SJCRH30 (cell line): Measurements from ENCODE around the gene ITGA1. TPM values are rescaled to one million over a fixed set of nuclear protein-coding genes. Genes with fewer than 3 reads are reported as not detected.
"Not testable (repeated sequence)": the region's sequence is repeated elsewhere in the genome, so short reads cannot be mapped to it uniquely, and the experiment has no call there.

Experiments used
- DNase-seq, 2 experiments: peaks; one replicate each; pipeline ENCODE4 v3.0.0-alpha.2; 2015 to 2020
- H3K27ac ChIP-seq: fragments of 250-450 bp; sonication (Bioruptor Pico); 2 replicates; pipeline ENCODE4 v1.5.1; 2020; ENCODE audit warnings: mild to moderate bottlenecking, moderate library complexity
- H3K27me3 ChIP-seq: fragments of 250-450 bp; sonication (Bioruptor Pico); 2 replicates; pipeline ENCODE4 v1.5.1; 2020; ENCODE audit warnings: mild to moderate bottlenecking, moderate library complexity
- H3K36me3 ChIP-seq: fragments of 250-450 bp; sonication (Bioruptor Pico); 2 replicates; pipeline ENCODE4 v1.5.1; 2020; ENCODE audit warnings: mild to moderate bottlenecking, moderate library complexity
- H3K4me1 ChIP-seq: fragments of 250-450 bp; sonication (Bioruptor Pico); 2 replicates; pipeline ENCODE4 v1.5.1; 2020; ENCODE audit warnings: mild to moderate bottlenecking, moderate library complexity
- H3K4me3 ChIP-seq: fragments of 250-450 bp; sonication (Bioruptor Pico); 2 replicates; pipeline ENCODE4 v1.5.1; 2020; ENCODE audit warnings: mild to moderate bottlenecking, moderate library complexity
- H3K9me3 ChIP-seq: fragments of 250-450 bp; sonication (Bioruptor Pico); replicated peaks from 2 replicates; pipeline ENCODE4 v1.5.1; 2020; ENCODE audit warnings: mild to moderate bottlenecking, moderate library complexity
- total RNA-seq: library from RNA; depleted of rRNA; stranded (reverse); fragments of >200 nt; shearing (Covaris generic); gene quantifications from 2 replicates; pipeline ENCODE4 v1.2.3, GENCODE V29; 2014

ITGA1 gene
- total RNA-seq, 1 experiment from 2014 or later, result 9.9 TPM

- Histone ChIP-seq H3K27ac (no peak overlapping the region), H3K4me1 (peaks cover 11% of the 10 kb centered on the region), H3K4me3 (no peak overlapping the region), H3K36me3 (no peaks in the 10 kb centered on the region), H3K9me3 (no peaks in the 10 kb centered on the region), H3K27me3 (no peaks in the 10 kb centered on the region)
- DNase-seq, result no peak
These were observed 30.6 kb downstream of the ITGA1 start for GRCh38 chr5:52818360-52818759.

DNA sequence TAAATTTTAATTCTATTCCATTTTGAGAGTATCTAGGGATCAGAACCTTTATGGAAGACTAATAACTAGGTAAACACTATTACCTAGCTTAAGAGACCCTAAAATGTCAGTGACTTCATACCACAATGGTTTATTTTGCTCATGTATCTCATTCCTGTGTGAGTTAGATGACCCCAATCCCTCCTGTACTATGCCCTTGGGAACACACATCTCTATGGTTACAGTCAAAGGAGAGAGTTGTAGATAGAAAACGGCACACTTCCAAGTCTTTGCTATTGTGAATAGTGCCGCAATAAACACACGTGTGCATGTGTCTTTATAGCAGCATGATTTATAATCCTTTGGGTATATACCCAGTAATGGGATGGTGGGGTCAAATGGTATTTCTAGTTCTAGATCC, 31.1 kb downstream of the ITGA1 start:
- H3K4me3 ChIP-seq, H3K9me3 ChIP-seq, H3K27ac ChIP-seq, H3K36me3 ChIP-seq, H3K27me3 ChIP-seq, DNase-seq: not testable (repeated sequence)
- peaks cover 13% of the 10 kb centered on the region for H3K4me1 ChIP-seq

DNA sequence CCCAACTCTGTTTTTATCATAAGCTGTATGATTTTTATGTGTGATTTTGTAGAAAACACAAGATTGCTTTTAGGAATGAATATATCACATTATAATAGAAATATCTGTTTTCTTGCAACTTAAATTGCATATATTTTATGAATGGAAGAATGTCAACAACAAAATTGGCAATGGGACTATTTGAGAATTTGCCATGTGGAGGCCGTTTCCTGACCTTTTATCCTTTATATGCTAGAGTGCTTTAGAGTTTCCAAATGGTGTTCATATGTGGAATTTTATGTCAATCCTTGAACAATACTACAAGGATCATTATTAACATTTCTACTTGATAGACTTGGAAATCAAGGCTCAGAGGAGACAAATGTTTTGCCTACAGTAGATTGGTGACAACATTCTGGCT, 34.2 kb downstream of the ITGA1 start:
- Histone ChIP-seq H3K4me3 (no peak overlapping the region), H3K36me3 (no peaks in the 10 kb centered on the region), H3K27me3 (no peaks in the 10 kb centered on the region), H3K9me3 (no peaks in the 10 kb centered on the region), H3K27ac (no peak overlapping the region), H3K4me1 (peaks cover 9% of the 10 kb centered on the region)
- no peak for DNase-seq

- H3K36me3 ChIP-seq, result no peaks in the 10 kb centered on the region
- DNase-seq, result peak; percentile 22 to 45
- H3K4me1 ChIP-seq, result peaks cover 7% of the 10 kb centered on the region; the same call in 1 of the 2 replicates
- no peak overlapping the region for H3K4me3 ChIP-seq
- no peak overlapping the region for H3K27ac ChIP-seq
- H3K9me3 ChIP-seq, result no peaks in the 10 kb centered on the region
- no peaks in the 10 kb centered on the region for H3K27me3 ChIP-seq
These were observed 34.7 kb downstream of the ITGA1 start for GRCh38 chr5:52822437-52822836.

DNA sequence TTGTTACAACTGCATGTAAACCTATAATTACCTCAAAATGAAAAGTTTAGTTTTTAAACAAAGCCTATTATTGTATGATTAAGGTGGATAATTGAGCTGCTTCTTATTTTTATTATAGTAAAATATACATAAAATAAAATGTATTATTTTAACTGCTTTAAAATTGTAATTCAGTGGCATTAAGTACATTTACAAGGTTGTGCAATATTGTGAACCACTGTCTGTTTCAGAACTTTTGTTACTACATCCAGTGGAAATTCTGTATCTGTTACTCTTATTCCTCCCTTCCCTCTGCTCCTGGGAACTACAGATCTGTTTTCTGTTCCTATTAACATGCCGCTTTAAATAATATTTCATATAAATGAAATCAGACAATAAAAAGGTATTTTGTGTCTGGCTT, 37.1 kb downstream of the ITGA1 start:
- Histone ChIP-seq H3K4me3 (no peak overlapping the region), H3K27me3 (no peaks in the 10 kb centered on the region), H3K27ac (no peak overlapping the region), H3K9me3 (0 out of 2 replicates have a peak, but pooled peaks cover 4% of the 10 kb centered on the region), H3K4me1 (0 out of 2 replicates have a peak, but pooled peaks cover 2% of the 10 kb centered on the region), H3K36me3 (no peaks in the 10 kb centered on the region)
- DNase-seq, result no peak

GRCh38 chr5:52825826-52826225, 38.1 kb downstream of the ITGA1 start:
- no peaks in the 10 kb centered on the region for H3K36me3 ChIP-seq
- 0 out of 2 replicates have a peak, but pooled peaks cover 2% of the 10 kb centered on the region for H3K4me1 ChIP-seq
- H3K27ac ChIP-seq, result no peak overlapping the region
- H3K4me3 ChIP-seq, result no peak overlapping the region
- no peak for DNase-seq
- H3K27me3 ChIP-seq, result no peaks in the 10 kb centered on the region
- H3K9me3 ChIP-seq, result 0 out of 2 replicates have a peak, but pooled peaks cover 4% of the 10 kb centered on the region

DNA sequence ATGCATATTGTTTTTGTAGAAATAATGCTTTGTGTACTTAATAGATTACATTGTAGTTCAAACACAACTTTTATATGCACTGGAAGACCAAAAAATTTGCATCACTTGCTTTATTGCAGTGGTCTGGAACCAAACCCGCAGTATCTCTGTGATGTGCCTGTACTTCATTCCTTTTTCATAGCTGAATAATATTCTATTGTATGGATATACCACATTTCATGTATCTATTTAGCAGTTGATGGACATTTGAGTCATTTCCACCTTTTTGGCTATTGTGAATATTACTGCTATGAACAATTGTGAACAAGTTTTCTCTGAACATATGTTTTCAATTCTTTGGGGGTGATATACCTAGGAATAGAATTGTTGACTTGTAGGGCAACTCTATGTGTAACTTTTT, 40.1 kb downstream of the ITGA1 start:
- H3K4me1 ChIP-seq, result 0 out of 2 replicates have a peak, but pooled peaks cover 2% of the 10 kb centered on the region
- H3K9me3 ChIP-seq, result 0 out of 2 replicates have a peak, but pooled peaks cover 4% of the 10 kb centered on the region
- no peaks in the 10 kb centered on the region for H3K27me3 ChIP-seq
- H3K27ac ChIP-seq, result no peak overlapping the region
- no peaks in the 10 kb centered on the region for H3K36me3 ChIP-seq
- no peak for DNase-seq
- no peak overlapping the region for H3K4me3 ChIP-seq

DNA sequence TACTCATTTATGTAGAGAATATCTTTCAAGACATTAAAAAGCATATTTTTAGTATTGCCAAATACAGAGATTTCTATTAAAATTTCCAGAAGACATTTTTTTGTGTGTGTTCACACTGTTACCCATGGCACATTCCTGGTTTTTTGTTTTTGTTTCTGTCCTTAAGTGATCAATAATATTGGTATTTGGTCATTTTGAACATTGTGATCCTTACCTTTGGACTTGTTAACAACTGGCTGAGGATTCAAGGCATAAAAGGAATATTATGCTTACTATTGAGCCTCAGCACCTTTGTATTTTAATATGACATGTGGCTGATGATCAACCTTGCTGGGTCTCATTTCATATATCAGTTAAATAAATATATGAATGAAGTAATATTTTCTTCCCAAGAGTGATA, 41.9 kb downstream of the ITGA1 start:
- Histone ChIP-seq H3K4me1 (no peaks in the 10 kb centered on the region), H3K4me3 (no peak overlapping the region), H3K27ac (no peak overlapping the region), H3K9me3 (0 out of 2 replicates have a peak, but pooled peaks cover 4% of the 10 kb centered on the region), H3K27me3 (no peaks in the 10 kb centered on the region), H3K36me3 (no peaks in the 10 kb centered on the region)
- no peak for DNase-seq

DNA sequence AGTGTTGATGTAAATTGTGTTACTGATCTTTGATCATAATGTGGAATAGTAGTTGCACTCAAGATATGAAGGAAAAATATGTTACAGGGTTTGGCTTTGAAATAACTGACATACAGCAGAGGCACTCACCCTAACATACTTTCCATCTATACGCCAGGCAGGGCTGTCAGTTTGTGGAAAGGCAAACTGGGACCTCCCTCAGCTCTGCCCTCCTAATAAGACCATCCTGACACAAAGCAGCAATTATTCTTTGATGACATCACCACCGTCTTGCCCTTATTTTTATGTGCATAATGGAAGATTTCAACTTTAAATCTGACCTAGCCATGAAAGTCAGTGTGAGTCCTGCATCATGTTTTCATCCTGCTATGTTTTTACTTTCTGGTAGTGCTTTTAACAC, 42.9 kb downstream of the ITGA1 start:
- Histone ChIP-seq H3K27me3 (no peaks in the 10 kb centered on the region), H3K36me3 (no peaks in the 10 kb centered on the region), H3K4me1 (no peaks in the 10 kb centered on the region), H3K9me3 (0 out of 2 replicates have a peak, but pooled peaks cover 4% of the 10 kb centered on the region), H3K27ac (no peak overlapping the region), H3K4me3 (no peak overlapping the region)
- DNase-seq, result peak in 1 of 2 experiments; percentile 34

- no peaks in the 10 kb centered on the region for H3K27me3 ChIP-seq
- H3K9me3 ChIP-seq, result 0 out of 2 replicates have a peak, but pooled peaks cover 4% of the 10 kb centered on the region
- DNase-seq, result no peak
- no peak overlapping the region for H3K27ac ChIP-seq
- no peaks in the 10 kb centered on the region for H3K36me3 ChIP-seq
- no peak overlapping the region for H3K4me3 ChIP-seq
- no peaks in the 10 kb centered on the region for H3K4me1 ChIP-seq
These were observed 44.2 kb downstream of the ITGA1 start for GRCh38 chr5:52831786-52832511.

- Histone ChIP-seq H3K27me3 (no peaks in the 10 kb centered on the region), H3K4me3 (no peak overlapping the region), H3K9me3 (no peaks in the 10 kb centered on the region), H3K4me1 (peaks cover 7% of the 10 kb centered on the region), H3K27ac (no peak overlapping the region), H3K36me3 (no peaks in the 10 kb centered on the region)
- DNase-seq, result no peak
These were observed 46.6 kb downstream of the ITGA1 start for GRCh38 chr5:52834320-52834719.

GRCh38 chr5:52837068-52837467, 49.4 kb downstream of the ITGA1 start:
- no peak overlapping the region for H3K4me3 ChIP-seq
- DNase-seq, result no peak
- H3K4me1 ChIP-seq, result peaks cover 23% of the 10 kb centered on the region
- H3K9me3 ChIP-seq, result no peaks in the 10 kb centered on the region
- H3K36me3 ChIP-seq, result no peaks in the 10 kb centered on the region
- no peaks in the 10 kb centered on the region for H3K27me3 ChIP-seq
- H3K27ac ChIP-seq, result no peak overlapping the region

GRCh38 chr5:52837591-52838001, 49.9 kb downstream of the ITGA1 start:
- Histone ChIP-seq H3K9me3 (no peaks in the 10 kb centered on the region), H3K36me3 (no peaks in the 10 kb centered on the region), H3K4me1 (peaks cover 23% of the 10 kb centered on the region), H3K4me3 (no peak overlapping the region), H3K27me3 (no peaks in the 10 kb centered on the region), H3K27ac (no peak overlapping the region)
- DNase-seq, result no peak

DNA sequence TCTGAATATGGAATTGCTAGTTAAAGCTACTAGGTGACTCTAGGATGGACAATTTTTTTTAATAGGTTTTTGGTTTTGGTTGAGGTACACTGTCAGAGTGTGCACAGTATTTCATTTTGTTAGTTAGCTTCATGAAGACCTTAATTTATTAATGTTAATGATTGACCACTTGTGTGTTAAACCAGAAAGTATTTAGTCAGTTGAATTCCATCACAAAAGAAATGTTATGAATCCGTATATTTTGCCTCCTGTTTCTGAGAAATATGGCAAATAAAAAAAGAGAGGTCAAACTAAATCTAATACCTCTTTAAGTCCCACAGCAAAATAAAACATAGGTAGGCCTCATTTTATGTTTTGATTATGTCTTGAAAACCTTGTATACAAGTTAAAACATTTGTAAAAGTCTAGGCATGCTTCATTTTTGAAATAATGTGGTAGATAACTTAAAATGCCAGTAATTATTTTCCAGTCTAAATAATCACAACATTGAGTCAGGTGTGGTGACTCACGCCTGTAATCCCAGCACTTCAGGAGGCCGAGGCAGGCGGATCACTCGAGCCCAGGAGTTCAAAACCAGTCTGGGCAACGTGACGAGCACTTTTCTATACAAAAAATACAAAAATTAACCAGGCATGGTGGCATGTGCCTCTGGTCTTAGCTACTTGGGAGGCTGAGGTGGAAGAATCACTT, 50.8 kb downstream of the ITGA1 start:
- Histone ChIP-seq H3K36me3 (no peaks in the 10 kb centered on the region), H3K27me3 (no peaks in the 10 kb centered on the region), H3K9me3 (no peaks in the 10 kb centered on the region), H3K27ac (no peak overlapping the region), H3K4me1 (peaks cover 23% of the 10 kb centered on the region), H3K4me3 (no peak overlapping the region)
- DNase-seq, result no peak

DNA sequence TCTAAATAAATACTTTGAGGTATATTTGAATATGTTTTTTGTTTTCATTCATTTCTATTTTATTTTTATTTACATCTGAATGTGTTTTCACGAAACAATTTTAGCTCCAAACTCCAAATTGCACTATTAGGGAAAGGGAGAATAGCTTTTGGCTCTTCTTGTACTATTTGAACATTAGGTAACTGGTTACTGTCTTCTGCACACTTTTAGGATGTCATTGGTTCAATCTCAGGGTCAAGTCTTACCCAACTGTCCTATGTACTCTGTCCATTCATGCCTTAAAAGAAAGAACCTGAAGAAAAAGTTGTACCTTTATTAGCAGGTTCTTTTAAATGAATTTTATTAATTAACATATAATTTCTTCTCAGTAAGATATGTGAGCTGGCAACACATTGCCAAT, 51.6 kb downstream of the ITGA1 start:
- H3K4me1 ChIP-seq, result peaks cover 23% of the 10 kb centered on the region
- no peaks in the 10 kb centered on the region for H3K9me3 ChIP-seq
- no peak overlapping the region for H3K4me3 ChIP-seq
- H3K36me3 ChIP-seq, result no peaks in the 10 kb centered on the region
- H3K27ac ChIP-seq, result peak overlapping the region; percentile 90
- H3K27me3 ChIP-seq, result no peaks in the 10 kb centered on the region
- DNase-seq, result no peak
